VCaP (cell line): Measurements from ENCODE around the gene ERMN.
"Not testable (repeated sequence)": the region's sequence is repeated elsewhere in the genome, so short reads cannot be mapped to it uniquely, and the experiment has no call there.

Experiments
- H3K27ac ChIP-seq: fragments of 450-650 bp; 2 replicates; pipeline ENCODE4 v1.5.1; 2017
- CTCF ChIP-seq: fragments of 450-650 bp; conservative IDR thresholded peaks from 2 replicates; pipeline ENCODE4 v1.5.1; 2017; ENCODE audit warnings: mild to moderate bottlenecking, moderate library complexity

ERMN gene

GRCh38 chr2:157325786-157326185 is at the start of gene ERMN:
ERMN (minus strand) TSS chr2:157325824; CDS start chr2:157325642, 182 bp downstream.
- no peak for TF ChIP-seq CTCF
- no peak within 1 kb of the TSS for H3K27ac ChIP-seq

- H3K27ac ChIP-seq, result no peak overlapping the region
- TF ChIP-seq CTCF, result no peak
Measured at GRCh38 chr2:157375384-157375783, 49.8 kb upstream of the ERMN start.

GRCh38 chr2:157368508-157368907 is 42.9 kb upstream of the ERMN start:
- not testable (repeated sequence) for H3K27ac ChIP-seq

- no peak overlapping the region for H3K27ac ChIP-seq
- no peak for TF ChIP-seq CTCF
Measured at GRCh38 chr2:157367704-157368103, 42.1 kb upstream of the ERMN start.

GRCh38 chr2:157364257-157364974 is 38.8 kb upstream of the ERMN start:
- no peak overlapping the region for H3K27ac ChIP-seq
- no peak for TF ChIP-seq CTCF

GRCh38 chr2:157363612-157364101 is 38.0 kb upstream of the ERMN start:
- TF ChIP-seq CTCF, result no peak
- H3K27ac ChIP-seq, result no peak overlapping the region

- TF ChIP-seq CTCF, result no peak
- H3K27ac ChIP-seq, result no peak overlapping the region
Measured at GRCh38 chr2:157362627-157363026, 37.0 kb upstream of the ERMN start.

- H3K27ac ChIP-seq, result no peak overlapping the region
- no peak for TF ChIP-seq CTCF
Measured at GRCh38 chr2:157361526-157361925, 35.9 kb upstream of the ERMN start.
